Kidney (tissue), 14 donors: Measurements from ENCODE around the gene ZNF438. TPM values are rescaled to one million over a fixed set of nuclear protein-coding genes. Genes with fewer than 3 reads are reported as not detected.

Source experiments
- DNase-seq, 5 donors: peaks; one replicate each; pipeline ENCODE4 v3.0.0-alpha.2; 2013 to 2020
- FAIRE-seq: peaks from 2 replicates; lab custom pipeline; 2012; peaks lifted over from hg19 to GRCh38; lab: Jason Lieb, UNC
- H3K27ac ChIP-seq, 2 donors: one replicate each; pipeline ENCODE4 v1.7.0; 2013; ENCODE audit warnings: low read depth in 2 of 2, low read length in 2 of 2, inconsistent platforms in 1 of 2
- H3K27me3 ChIP-seq: one replicate; pipeline ENCODE4 v1.7.1; 2013; ENCODE audit warnings: low read length, inconsistent platforms; ENCODE audit not compliant: control insufficient read depth, insufficient read depth
- H3K36me3 ChIP-seq, 3 donors: one replicate each; pipeline versions ENCODE4 v1.7.0 to v1.7.1; 2013; ENCODE audit warnings: low read length in 3 of 3, control low read depth in 1 of 3, inconsistent platforms in 1 of 3; ENCODE audit not compliant: insufficient read depth in 3 of 3, control insufficient read depth in 2 of 3
- H3K4me1 ChIP-seq, 3 donors: one replicate each; pipeline versions ENCODE4 v1.7.0 to v1.7.1; 2013; ENCODE audit warnings: low read length in 3 of 3, inconsistent platforms in 1 of 3, low read depth in 1 of 3; ENCODE audit not compliant: control insufficient read depth in 2 of 3, insufficient read depth in 2 of 3
- H3K4me3 ChIP-seq, 3 donors: one replicate each; pipeline versions ENCODE4 v1.7.0 to v1.8.1; 2013; ENCODE audit warnings: low read length in 3 of 3, control low read depth in 1 of 3, inconsistent platforms in 1 of 3
- H3K9ac ChIP-seq, 3 donors: one replicate each; pipeline versions ENCODE4 v1.7.0 to v1.7.1; 2013; ENCODE audit warnings: low read length in 3 of 3, control low read depth in 1 of 3, inconsistent platforms in 1 of 3
- H3K9me3 ChIP-seq, 3 donors: one replicate each; pipeline versions ENCODE4 v1.7.0 to v1.7.1; 2013; ENCODE audit warnings: low read length in 3 of 3, control low read depth in 1 of 3, inconsistent platforms in 1 of 3; ENCODE audit not compliant: control insufficient read depth in 2 of 3, insufficient read depth in 1 of 3
- intact Hi-C: fragments of 100-400 bp; cut with DNase I; formaldehyde crosslinking; loops from one replicate; pipeline ENCODE4 v1.11.1; 2022
- polyA plus RNA-seq: library from polyadenylated mRNA; stranded (reverse); fragments of 350-450 nt; fragmentation: Illumina TruSeq; extraction: RNeasy Lipid Tissue Mini Kit (QIAGEN cat#74804); gene quantifications from one replicate; pipeline ENCODE4 v1.2.3, GENCODE V29; 2014; ENCODE audit warnings: low read depth, low replicate concordance; ENCODE audit not compliant: insufficient read depth
- total RNA-seq: library from RNA; stranded (reverse); fragmentation: NEBNext Ultra II Directional; extraction: Animal tissue kit (Norgen Biotek cat#: 25700); gene quantifications from one replicate; pipeline ENCODE4 v1.2.1, GENCODE V29; 2021
- TF ChIP-seq, protein P1 (sequence below): IDR thresholded peaks from 3 replicates; pipeline ENCODE4 v1.5.1; 2012; ENCODE audit warnings: mild to moderate bottlenecking, moderate library complexity, borderline replicate concordance; ENCODE audit not compliant: insufficient read depth; ENCODE audit errors: extremely low read depth
- donor health status: control.
- donor health status: control.
- donor health status: control.
- donor health status: control.
- donor health status: control.
- donor health status: DM: yes; HTN: yes; CAD: no.
- donor health status: Normal renal cell carcinoma (clear cell type).

Gene ZNF438
- total and polyA plus RNA-seq, 2 donors from 2014 or later: 5.9 to 9.9 TPM

DNA sequence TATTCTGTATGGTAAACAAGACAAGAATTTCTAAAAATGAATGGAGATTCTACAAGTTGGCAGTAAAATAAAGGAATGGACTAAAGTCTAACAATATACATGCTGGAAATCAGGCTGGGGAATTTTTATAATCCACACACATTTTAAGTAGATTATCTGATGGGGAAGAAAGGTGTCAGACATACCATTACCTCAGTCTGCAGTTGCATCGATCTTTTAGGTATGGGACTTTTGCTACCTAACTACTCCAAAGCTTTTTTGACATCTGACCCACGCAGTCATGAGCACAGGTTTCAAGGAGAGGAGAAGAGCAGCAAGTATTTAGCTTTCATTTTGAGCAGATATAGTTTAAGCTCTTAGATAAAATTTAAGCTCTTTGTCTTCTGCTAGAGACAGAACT, 113.0 kb downstream of the ZNF438 start:
- Histone ChIP-seq H3K4me3 (no peak overlapping the region), H3K9me3 (no peaks in the 10 kb centered on the region), H3K4me1 (no peaks in the 10 kb centered on the region), H3K9ac (no peak overlapping the region), H3K27ac (no peak overlapping the region), H3K27me3 (no peaks in the 10 kb centered on the region), H3K36me3 (no peaks in the 10 kb centered on the region)
- DNase-seq (no peak), FAIRE-seq (no peak)
- intact Hi-C loops: no loop called here
- TF ChIP-seq, protein P1, sequence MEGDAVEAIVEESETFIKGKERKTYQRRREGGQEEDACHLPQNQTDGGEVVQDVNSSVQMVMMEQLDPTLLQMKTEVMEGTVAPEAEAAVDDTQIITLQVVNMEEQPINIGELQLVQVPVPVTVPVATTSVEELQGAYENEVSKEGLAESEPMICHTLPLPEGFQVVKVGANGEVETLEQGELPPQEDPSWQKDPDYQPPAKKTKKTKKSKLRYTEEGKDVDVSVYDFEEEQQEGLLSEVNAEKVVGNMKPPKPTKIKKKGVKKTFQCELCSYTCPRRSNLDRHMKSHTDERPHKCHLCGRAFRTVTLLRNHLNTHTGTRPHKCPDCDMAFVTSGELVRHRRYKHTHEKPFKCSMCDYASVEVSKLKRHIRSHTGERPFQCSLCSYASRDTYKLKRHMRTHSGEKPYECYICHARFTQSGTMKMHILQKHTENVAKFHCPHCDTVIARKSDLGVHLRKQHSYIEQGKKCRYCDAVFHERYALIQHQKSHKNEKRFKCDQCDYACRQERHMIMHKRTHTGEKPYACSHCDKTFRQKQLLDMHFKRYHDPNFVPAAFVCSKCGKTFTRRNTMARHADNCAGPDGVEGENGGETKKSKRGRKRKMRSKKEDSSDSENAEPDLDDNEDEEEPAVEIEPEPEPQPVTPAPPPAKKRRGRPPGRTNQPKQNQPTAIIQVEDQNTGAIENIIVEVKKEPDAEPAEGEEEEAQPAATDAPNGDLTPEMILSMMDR: no peak

DNA sequence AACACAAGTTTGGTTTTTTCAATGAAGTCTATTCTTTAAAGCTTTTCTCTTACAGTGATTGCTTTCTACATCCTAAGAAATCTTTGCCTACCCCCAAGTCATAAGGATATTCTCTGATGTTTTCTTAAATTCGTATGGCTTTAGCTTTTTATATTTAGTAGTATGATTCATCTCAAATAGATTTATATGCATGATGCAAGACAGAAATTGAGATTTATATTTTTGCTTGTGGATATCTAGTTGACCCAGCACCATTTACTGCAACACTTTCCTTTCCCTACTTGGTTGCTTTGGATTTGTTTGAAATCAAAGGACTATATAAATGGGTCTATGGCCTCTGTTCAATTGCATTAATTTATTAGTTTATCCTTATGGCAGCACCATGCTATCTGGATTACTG, 113.9 kb downstream of the ZNF438 start:
- no peaks in the 10 kb centered on the region for H3K9me3 ChIP-seq
- no peak overlapping the region for H3K27ac ChIP-seq
- no peak overlapping the region for H3K4me3 ChIP-seq
- intact Hi-C loops: no loop called here
- no peak overlapping the region for H3K9ac ChIP-seq
- no peaks in the 10 kb centered on the region for H3K27me3 ChIP-seq
- TF ChIP-seq, protein P1: no peak
- no peak for FAIRE-seq
- DNase-seq: no peak
- no peaks in the 10 kb centered on the region for H3K4me1 ChIP-seq
- no peaks in the 10 kb centered on the region for H3K36me3 ChIP-seq

DNA sequence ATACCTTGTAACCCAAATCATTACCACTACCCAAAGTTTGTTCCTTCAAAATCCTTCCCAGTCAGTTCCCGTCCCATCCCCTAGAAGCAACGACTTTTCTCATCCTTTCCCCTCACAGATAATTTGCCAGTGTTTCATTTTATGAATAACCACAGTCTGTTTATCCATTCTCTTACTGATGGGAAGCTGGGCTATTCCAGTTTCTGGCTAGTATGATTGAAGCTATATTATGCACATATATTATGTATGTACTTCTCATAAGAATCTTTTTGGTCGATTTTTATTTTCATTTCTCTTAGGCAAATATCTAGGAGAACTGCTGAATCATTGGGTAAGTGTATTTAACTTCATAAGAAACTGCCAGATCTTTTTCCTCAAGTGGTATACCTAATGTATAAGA, 114.6 kb downstream of the ZNF438 start:
- Histone ChIP-seq H3K9me3 (no peaks in the 10 kb centered on the region), H3K27ac (no peak overlapping the region), H3K4me3 (no peak overlapping the region), H3K9ac (no peak overlapping the region), H3K4me1 (no peaks in the 10 kb centered on the region), H3K27me3 (no peaks in the 10 kb centered on the region), H3K36me3 (no peaks in the 10 kb centered on the region)
- DNase-seq: no peak
- no peak for FAIRE-seq
- TF ChIP-seq, protein P1: no peak
- intact Hi-C loops: no loop called here

DNA sequence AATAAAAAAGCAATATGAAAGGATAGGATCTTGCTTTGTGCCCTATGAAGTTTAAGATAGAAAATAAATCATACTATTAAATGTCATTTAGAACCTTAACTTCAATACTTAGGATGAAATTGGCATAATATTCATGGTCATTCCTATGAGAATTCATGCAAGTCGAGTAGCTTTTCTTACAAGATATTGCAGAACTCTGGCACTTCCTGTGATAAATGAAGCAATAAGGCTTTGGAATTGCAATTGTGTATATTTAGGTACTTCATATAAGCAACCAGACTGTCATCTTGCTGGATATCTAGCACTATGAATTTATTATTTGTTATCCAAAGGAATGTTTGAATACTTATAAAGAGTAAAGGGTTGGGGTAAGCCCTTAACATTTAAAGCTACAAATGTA, 116.5 kb downstream of the ZNF438 start:
- intact Hi-C loops: no loop called here
- no peak for DNase-seq
- Histone ChIP-seq H3K27ac (no peak overlapping the region), H3K9me3 (no peaks in the 10 kb centered on the region), H3K9ac (no peak overlapping the region), H3K36me3 (no peaks in the 10 kb centered on the region), H3K27me3 (no peaks in the 10 kb centered on the region), H3K4me3 (no peak overlapping the region), H3K4me1 (no peaks in the 10 kb centered on the region)
- peak; percentile 13 for FAIRE-seq
- TF ChIP-seq, protein P1: no peak
